IPS DF 19.7 (cell line): ENCODE results near the gene FOXD2.

ENCODE experiments used
- DNase-seq: peaks from one replicate; pipeline ENCODE4 v3.0.0-alpha.2; 2013; ENCODE audit warnings: low read depth, low spot score

Gene FOXD2

GRCh38 chr1:47465605-47466004 is 27.8 kb downstream of the FOXD2 start:
- no peak for DNase-seq

- DNase-seq: no peak
Measured at GRCh38 chr1:47468709-47469389, 31.0 kb downstream of the FOXD2 start.

- DNase-seq: no peak
Measured at GRCh38 chr1:47469390-47469759, 31.5 kb downstream of the FOXD2 start.

GRCh38 chr1:47469910-47470309 is 32.1 kb downstream of the FOXD2 start:
- DNase-seq: no peak

- no peak for DNase-seq
Measured at GRCh38 chr1:47471163-47471562, 33.3 kb downstream of the FOXD2 start.

GRCh38 chr1:47474278-47475193 is 36.7 kb downstream of the FOXD2 start:
- DNase-seq: no peak

GRCh38 chr1:47477595-47478080 is 39.8 kb downstream of the FOXD2 start:
- no peak for DNase-seq

GRCh38 chr1:47478090-47478489 is 40.2 kb downstream of the FOXD2 start:
- no peak for DNase-seq

- no peak for DNase-seq
Measured at GRCh38 chr1:47479664-47480063, 41.8 kb downstream of the FOXD2 start.

GRCh38 chr1:47481936-47482335 is 44.1 kb downstream of the FOXD2 start:
- DNase-seq: no peak

GRCh38 chr1:47482786-47483185 is 44.9 kb downstream of the FOXD2 start:
- DNase-seq: no peak

- no peak for DNase-seq
Measured at GRCh38 chr1:47483651-47484050, 45.8 kb downstream of the FOXD2 start.

- DNase-seq: no peak
Measured at GRCh38 chr1:47485817-47486216, 48.0 kb downstream of the FOXD2 start.

- no peak for DNase-seq
Measured at GRCh38 chr1:47487332-47487731, 49.5 kb downstream of the FOXD2 start.

- DNase-seq: no peak
Measured at GRCh38 chr1:47487850-47488450, 50.1 kb downstream of the FOXD2 start.
